IPS DF 6.9 (cell line): ENCODE data around the gene ANO6.

Experiments used
- DNase-seq: peaks from one replicate; pipeline ENCODE4 v3.0.0-alpha.2; 2013; ENCODE audit warnings: low read depth, low spot score
- H3K27ac ChIP-seq: one replicate; pipeline ENCODE4 v1.5.1; 2013; ENCODE audit warnings: low read length, control low read depth
- H3K27me3 ChIP-seq: 2 replicates; pipeline ENCODE4 v1.6.1; 2013; ENCODE audit warnings: mild to moderate bottlenecking, low read length; ENCODE audit not compliant: control insufficient read depth, insufficient read depth
- H3K36me3 ChIP-seq: 2 replicates; pipeline ENCODE4 v1.6.1; 2013; ENCODE audit warnings: low read length; ENCODE audit not compliant: control insufficient read depth, insufficient read depth
- H3K4me1 ChIP-seq: 2 replicates; pipeline ENCODE4 v1.6.1; 2013; ENCODE audit warnings: low read length; ENCODE audit not compliant: control insufficient read depth, insufficient read depth
- H3K4me3 ChIP-seq: 2 replicates; pipeline ENCODE4 v1.5.1; 2013; ENCODE audit warnings: mild to moderate bottlenecking, low read length
- H3K9me3 ChIP-seq: 2 replicates; pipeline ENCODE4 v1.6.1; 2013; ENCODE audit warnings: low read length, inconsistent platforms; ENCODE audit not compliant: control insufficient read depth, insufficient read depth
- WGBS: extraction: QIAGEN DNeasy Blood & Tissue Kit; methylation state at CpG from one replicate; pipeline ENCODE4 v1.1.7; 2013; ENCODE audit warnings: mixed read lengths, missing lambda C conversion rate; ENCODE audit not compliant: insufficient read length, insufficient coverage; 5-methylcytosine and 5-hydroxymethylcytosine counted together

ANO6 gene

DNA sequence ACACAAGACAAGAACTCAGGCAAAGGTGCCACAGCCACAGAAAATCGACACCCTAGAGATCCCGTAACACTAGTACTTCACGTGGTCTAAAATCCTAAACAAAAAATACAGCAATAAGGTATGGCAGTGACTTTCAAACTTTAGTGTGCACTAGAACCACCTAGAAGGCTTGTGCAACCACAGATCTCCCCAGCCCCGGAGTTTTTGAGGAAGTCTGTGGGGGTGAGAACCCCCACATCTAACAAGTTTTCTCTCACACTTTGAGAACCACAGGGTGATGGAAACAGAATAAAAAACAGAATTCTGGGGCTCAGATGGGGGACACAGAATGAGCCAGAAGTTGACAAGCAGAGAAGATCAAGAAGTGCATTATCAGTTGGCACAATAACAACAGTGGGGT, 254.0 kb downstream of the ANO6 start:
- no peak for DNase-seq
- Histone ChIP-seq H3K9me3 (no peaks in the 10 kb centered on the region), H3K27me3 (no peaks in the 10 kb centered on the region), H3K36me3 (no peaks in the 10 kb centered on the region), H3K4me1 (no peaks in the 10 kb centered on the region), H3K4me3 (no peak overlapping the region), H3K27ac (no peak overlapping the region)
- WGBS: no CpG with 5 or more reads among the region's 4 CpGs

DNA sequence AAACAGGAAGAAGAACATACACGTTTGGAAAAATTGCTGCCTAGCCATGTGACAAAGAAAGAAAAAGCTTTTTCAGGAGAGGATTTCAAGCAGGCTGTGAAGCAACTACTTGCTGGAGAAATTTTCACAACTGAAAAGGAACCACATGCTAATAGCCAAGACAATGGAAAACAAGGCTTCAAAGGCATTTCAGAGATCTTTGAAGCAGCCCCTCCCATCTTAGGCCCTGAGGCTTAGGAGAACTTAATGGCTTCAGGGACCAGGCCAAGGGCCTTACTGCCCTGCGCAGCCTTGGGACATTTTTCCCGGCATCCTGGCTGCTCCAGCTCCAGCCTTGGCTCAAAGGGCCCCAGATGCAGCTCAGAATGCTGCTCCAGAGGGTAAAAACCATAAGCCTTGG, 257.7 kb downstream of the ANO6 start:
- H3K27me3 ChIP-seq: no peaks in the 10 kb centered on the region
- H3K27ac ChIP-seq: no peak overlapping the region
- H3K4me3 ChIP-seq: no peak overlapping the region
- no peaks in the 10 kb centered on the region for H3K36me3 ChIP-seq
- no peaks in the 10 kb centered on the region for H3K4me1 ChIP-seq
- DNase-seq: no peak
- H3K9me3 ChIP-seq: no peaks in the 10 kb centered on the region
- no CpG with 5 or more reads among the region's 3 CpGs for WGBS

DNA sequence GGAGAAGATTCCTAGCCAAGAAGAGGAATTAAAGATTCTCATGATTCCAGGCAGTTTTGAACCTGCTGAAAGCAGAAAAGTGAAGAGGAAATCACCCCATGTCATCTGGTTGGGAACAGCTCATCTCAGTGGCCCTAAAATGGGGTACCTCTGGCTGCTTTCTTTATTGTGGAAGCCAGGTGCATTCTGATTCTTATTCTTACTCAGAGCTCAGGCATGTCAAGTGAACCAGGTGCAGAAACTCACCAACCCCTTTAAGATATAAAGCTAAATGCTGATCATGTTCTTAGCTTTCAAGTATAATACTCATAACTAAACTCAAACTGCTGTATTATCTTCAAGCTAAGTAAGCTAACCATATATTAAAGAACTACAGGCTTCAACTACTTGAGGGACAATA, 259.7 kb downstream of the ANO6 start:
- no peak for DNase-seq
- Histone ChIP-seq H3K4me3 (no peak overlapping the region), H3K27me3 (no peaks in the 10 kb centered on the region), H3K4me1 (no peaks in the 10 kb centered on the region), H3K9me3 (no peaks in the 10 kb centered on the region), H3K27ac (no peak overlapping the region), H3K36me3 (no peaks in the 10 kb centered on the region)

DNA sequence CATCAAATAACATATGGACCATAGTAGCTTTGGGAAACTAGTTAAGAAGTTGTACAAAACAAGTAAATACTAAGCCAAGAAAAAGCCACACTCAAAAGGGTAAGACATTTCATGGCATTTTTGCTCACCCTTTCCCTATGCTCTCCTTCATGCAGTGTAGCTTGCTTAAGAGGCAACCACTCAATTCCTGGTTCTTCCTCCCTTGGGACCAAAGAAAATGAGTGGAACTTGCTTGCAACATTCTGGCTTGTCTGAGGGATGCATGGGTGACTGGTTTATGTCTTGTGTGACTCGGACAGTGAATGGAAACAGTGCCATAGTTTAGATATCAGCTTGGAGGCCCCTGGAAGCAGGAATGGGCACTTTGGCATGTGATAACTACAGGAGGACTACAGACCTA, 261.6 kb downstream of the ANO6 start:
- no peak for DNase-seq
- WGBS: no CpG with 5 or more reads among the region's 1 CpG
- no peak overlapping the region for H3K27ac ChIP-seq
- no peaks in the 10 kb centered on the region for H3K36me3 ChIP-seq
- no peaks in the 10 kb centered on the region for H3K27me3 ChIP-seq
- no peak overlapping the region for H3K4me3 ChIP-seq
- no peaks in the 10 kb centered on the region for H3K4me1 ChIP-seq
- no peaks in the 10 kb centered on the region for H3K9me3 ChIP-seq

DNA sequence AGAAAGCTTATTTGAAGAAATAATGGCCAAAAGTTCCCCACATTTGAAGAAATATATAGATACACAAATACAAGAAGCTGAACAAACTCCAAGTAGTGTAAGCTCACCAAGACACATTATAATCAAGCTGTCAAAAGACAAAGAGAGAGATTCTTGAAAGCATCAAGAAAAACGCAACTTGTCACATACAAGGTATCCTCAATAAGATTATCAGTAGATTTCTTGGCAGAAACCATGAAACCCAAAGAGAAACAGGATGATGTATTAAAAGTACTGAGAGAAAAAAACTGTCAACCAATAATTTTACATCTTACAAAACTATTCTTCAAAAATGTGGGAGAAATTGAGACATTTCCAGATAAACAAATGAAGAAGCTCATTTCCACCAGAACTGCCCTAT, 263.0 kb downstream of the ANO6 start:
- WGBS: no CpG with 5 or more reads among the region's 1 CpG
- H3K27ac ChIP-seq: no peak overlapping the region
- no peak for DNase-seq
- no peaks in the 10 kb centered on the region for H3K4me1 ChIP-seq
- no peaks in the 10 kb centered on the region for H3K27me3 ChIP-seq
- no peaks in the 10 kb centered on the region for H3K9me3 ChIP-seq
- H3K4me3 ChIP-seq: no peak overlapping the region
- H3K36me3 ChIP-seq: no peaks in the 10 kb centered on the region

DNA sequence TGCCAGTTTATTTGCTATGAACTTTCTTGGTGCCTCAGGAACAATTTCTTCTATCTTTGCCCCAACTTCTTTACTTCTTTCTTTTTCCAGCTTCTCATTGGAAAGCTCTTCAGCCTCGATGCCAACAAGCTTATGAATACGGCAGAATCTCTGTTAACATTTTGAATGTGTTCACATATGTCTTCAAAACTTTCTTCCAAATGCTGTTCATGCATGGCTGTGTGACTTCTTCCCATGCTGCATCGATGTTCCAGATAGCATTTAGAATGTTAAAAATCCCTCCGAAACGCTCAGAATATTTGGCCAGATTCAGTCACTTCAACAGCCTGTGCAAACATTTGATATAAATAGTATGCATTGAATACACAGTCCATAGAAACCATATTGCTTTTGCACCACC, 265.9 kb downstream of the ANO6 start:
- H3K4me3 ChIP-seq: no peak overlapping the region
- DNase-seq: no peak
- WGBS: no CpG with 5 or more reads among the region's 5 CpGs
- no peaks in the 10 kb centered on the region for H3K9me3 ChIP-seq
- H3K27me3 ChIP-seq: no peaks in the 10 kb centered on the region
- no peaks in the 10 kb centered on the region for H3K36me3 ChIP-seq
- no peak overlapping the region for H3K27ac ChIP-seq
- no peaks in the 10 kb centered on the region for H3K4me1 ChIP-seq

DNA sequence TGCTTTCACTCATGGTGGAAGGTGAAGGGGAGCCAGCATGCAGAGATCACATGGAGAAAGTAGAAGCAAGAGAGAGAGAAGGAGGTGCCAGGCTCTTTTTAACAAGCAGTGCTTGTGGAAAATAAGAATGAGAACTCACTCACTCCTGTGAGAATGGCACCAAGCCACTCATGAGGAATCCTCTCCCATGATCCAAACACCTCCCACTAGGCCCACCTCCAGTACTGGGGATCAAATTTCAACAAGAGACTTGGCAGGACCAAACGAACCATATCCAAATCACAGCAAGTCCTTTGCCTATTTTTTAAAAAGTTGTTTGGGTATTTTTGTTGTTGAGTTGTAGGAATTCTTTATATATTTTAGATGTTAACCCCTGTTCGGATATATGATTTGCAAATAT, 267.7 kb downstream of the ANO6 start:
- Histone ChIP-seq H3K36me3 (no peaks in the 10 kb centered on the region), H3K27ac (no peak overlapping the region), H3K4me3 (no peak overlapping the region), H3K9me3 (no peaks in the 10 kb centered on the region), H3K4me1 (no peaks in the 10 kb centered on the region), H3K27me3 (no peaks in the 10 kb centered on the region)
- no CpG with 5 or more reads among the region's 2 CpGs for WGBS
- DNase-seq: no peak
